ENCODE data around the gene CES4A.
"Not testable (repeated sequence)": the region's sequence is repeated elsewhere in the genome, so short reads cannot be mapped to it uniquely, and the experiment has no call there.

CES4A gene

DNA sequence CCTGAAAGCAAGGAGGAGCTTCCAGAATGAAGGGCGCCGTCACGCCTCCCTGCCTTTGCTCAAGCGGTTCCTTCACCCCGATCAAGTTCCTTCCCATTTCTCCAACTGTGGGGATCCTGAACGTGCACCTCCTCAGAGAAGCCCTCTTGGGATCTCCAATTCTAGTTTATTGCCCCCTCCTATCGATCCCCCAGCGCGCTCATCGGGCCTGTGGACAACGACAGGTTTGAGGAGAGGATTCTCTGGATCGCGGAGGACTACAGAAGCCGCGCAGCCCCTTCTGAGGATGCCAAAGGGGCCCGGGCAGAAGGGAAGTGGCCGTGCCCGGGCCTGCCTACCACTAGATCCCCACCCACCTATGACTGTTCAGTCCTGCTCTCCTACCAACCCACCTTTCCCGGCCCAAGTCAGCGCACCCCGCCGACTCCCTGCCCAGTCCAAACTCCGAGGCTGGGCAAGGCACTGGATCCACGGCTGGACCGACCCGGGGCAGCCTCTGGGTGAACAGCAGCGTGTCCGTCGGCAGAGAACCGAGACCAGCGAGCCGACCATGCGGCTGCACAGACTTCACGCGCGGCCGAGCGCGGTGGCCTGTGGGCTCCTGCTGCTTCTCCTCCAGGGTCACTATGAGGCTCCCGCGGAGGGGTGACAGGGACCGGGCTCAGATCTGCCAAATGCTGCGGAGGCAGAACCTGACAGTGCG is 40.1 kb upstream of the CES4A start:
- FAIRE-seq (peak; percentile 24), DNase-seq (ENCODE audit: insufficient read length) (peak; percentile 14)
- TF ChIP-seq TAF1 (IDR thresholded peaks at IDR 0.05; ENCODE audit: borderline replicate concordance, low read depth, low read length): no peak
- no peak for TF ChIP-seq POLR2A (IDR thresholded peaks at IDR 0.05; ENCODE audit: low read depth, low read length)
- TF ChIP-seq POLR2AphosphoS5 (IDR thresholded peaks at IDR 0.05; ENCODE audit: low read depth, low read length): no peak

DNA sequence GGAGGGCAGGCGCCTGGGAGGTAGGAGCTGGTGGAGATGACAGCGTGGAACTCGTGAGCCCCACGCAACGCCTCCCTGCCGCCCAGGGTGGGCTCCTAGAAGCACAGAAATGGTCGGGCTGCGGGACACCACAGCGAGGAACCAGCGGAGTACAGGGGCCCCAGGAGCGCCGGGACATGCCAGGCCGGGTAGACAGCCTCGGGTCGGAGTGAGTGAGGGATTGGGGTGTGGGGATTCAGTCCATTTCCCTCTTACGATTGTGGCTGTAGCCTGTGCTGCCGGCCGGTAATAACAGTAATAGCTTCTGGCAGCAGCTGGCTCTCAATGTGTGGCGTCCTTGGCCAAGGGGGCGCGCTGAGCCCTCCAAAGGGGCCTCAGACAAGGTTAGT is 39.6 kb upstream of the CES4A start:
- FAIRE-seq (no peak), DNase-seq (ENCODE audit: insufficient read length) (no peak)

DNA sequence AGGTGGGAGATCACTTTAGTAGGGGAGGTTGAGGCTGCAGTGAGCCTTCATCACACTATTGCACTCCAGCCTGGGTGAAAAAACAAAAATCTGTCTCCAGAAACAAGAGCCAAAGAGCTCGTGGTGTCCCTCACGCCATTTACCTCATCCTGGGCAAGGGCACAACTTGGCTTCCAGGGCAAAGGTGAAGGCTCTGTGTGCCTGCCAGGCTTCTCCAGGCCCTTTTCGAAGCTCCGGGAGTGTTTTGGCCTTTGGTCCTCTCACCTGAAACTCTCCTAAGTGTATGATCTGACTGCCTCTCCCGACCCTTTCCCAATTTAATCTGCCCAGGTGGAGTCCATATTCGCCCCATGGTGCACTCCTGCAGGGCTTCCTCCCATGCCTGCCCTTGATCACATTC is 38.9 kb upstream of the CES4A start:
- FAIRE-seq (no peak), DNase-seq (ENCODE audit: insufficient read length) (no peak)
- TF ChIP-seq POLR2AphosphoS5 (IDR thresholded peaks at IDR 0.05; ENCODE audit: low read depth, low read length): no peak

More for the DNA sequence above, 39.6 kb upstream of the CES4A start:
- TF ChIP-seq TAF1 (IDR thresholded peaks at IDR 0.05; ENCODE audit: borderline replicate concordance, low read depth, low read length) (no peak), POLR2AphosphoS5 (IDR thresholded peaks at IDR 0.05; ENCODE audit: low read depth, low read length) (no peak), POLR2A (IDR thresholded peaks at IDR 0.05; ENCODE audit: low read depth, low read length) (no peak)

- DNase-seq (ENCODE audit: insufficient read length) (no peak), FAIRE-seq (peak; percentile 53)
- TF ChIP-seq TAF1 (IDR thresholded peaks at IDR 0.05; ENCODE audit: borderline replicate concordance, low read depth, low read length): no peak
- TF ChIP-seq POLR2AphosphoS5 (IDR thresholded peaks at IDR 0.05; ENCODE audit: low read depth, low read length): no peak
- no peak for TF ChIP-seq POLR2A (IDR thresholded peaks at IDR 0.05; ENCODE audit: low read depth, low read length)
Observed at GRCh38 chr16:66950437-66950836, 38.0 kb upstream of the CES4A start.

DNA sequence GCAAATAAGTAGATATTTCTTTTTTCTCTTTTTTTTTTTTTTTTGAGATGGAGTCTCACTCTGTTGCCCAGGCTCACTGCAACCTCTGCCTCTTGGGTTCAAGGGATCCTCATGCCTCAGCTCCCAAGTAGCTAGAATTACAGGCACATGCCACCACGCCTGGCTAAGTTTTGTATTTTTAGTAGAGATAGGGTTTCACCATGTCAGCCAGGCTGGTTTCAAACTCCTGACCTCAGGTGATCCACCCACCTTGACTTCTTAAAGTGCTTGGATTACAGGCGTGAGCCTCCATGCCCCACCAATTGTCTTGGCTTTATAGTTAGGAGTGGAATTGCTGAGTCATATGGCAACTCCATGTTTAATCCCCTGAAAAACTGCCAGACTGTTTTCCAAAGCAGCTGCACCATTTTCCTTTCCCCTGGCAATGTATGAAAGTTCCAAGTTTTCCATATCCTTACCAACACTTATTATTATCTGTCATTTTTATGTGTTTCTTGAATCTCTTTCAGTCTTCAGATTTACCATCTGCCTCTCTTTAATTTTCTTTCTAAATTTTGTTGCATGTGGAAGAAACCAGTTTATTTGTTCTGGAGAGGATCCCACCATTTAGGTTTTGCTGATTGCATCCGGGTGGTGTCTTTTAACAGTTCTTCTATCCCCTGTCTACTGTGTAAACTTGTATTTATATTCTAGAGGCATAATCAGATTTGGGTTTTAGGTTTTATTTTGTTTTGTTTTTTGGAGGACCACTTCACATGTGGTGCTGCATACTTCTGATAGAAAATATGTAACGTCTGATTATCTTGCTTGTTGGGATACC is 37.2 kb upstream of the CES4A start:
- no peak for DNase-seq (ENCODE audit: insufficient read length)
- TF ChIP-seq POLR2A (IDR thresholded peaks at IDR 0.05; ENCODE audit: low read depth, low read length) (no peak), POLR2AphosphoS5 (IDR thresholded peaks at IDR 0.05; ENCODE audit: low read depth, low read length) (no peak), TAF1 (IDR thresholded peaks at IDR 0.05; ENCODE audit: borderline replicate concordance, low read depth, low read length) (no peak)
- FAIRE-seq: no peak

- TF ChIP-seq POLR2AphosphoS5 (IDR thresholded peaks at IDR 0.05; ENCODE audit: low read depth, low read length) (no peak), POLR2A (IDR thresholded peaks at IDR 0.05; ENCODE audit: low read depth, low read length) (no peak), TAF1 (IDR thresholded peaks at IDR 0.05; ENCODE audit: borderline replicate concordance, low read depth, low read length) (no peak)
- DNase-seq (ENCODE audit: insufficient read length): no peak
- FAIRE-seq: no peak
Observed at GRCh38 chr16:66952430-66953110, 35.8 kb upstream of the CES4A start.

- no peak for TF ChIP-seq POLR2A (IDR thresholded peaks at IDR 0.05; ENCODE audit: low read depth, low read length)
- TF ChIP-seq TAF1 (IDR thresholded peaks at IDR 0.05; ENCODE audit: borderline replicate concordance, low read depth, low read length): no peak
- TF ChIP-seq POLR2AphosphoS5 (IDR thresholded peaks at IDR 0.05; ENCODE audit: low read depth, low read length): no peak
- FAIRE-seq (no peak), DNase-seq (ENCODE audit: insufficient read length) (no peak)
Observed at GRCh38 chr16:66953462-66954096, 34.8 kb upstream of the CES4A start.

DNA sequence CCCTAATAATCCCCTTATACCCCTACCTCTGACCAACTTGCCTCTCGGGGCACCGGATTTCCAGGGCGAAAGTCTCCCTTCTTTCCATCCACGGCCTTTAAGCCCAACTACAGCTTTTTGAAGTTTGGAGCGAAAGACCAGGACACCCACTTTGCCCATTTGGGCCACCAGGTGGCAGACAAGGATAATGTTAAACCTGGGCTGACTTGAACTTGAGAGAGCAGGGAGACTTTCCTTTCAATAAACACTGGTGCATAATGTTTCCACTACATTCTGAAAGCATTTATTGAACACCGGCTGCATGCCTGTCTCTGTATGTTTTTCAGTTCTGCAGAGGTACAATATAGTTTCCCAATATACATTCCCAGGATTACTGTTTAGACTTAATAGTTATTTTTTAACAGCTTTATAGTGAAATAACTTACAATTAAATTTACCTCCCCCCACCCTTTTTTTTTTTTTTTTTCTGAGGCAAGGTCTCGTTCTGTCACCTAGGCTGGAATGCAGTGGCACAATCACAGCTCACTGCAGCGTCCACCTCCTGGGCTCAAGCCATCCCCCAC is 34.2 kb upstream of the CES4A start:
- no peak for TF ChIP-seq POLR2A (IDR thresholded peaks at IDR 0.05; ENCODE audit: low read depth, low read length)
- no peak for TF ChIP-seq TAF1 (IDR thresholded peaks at IDR 0.05; ENCODE audit: borderline replicate concordance, low read depth, low read length)
- no peak for TF ChIP-seq POLR2AphosphoS5 (IDR thresholded peaks at IDR 0.05; ENCODE audit: low read depth, low read length)
- DNase-seq (ENCODE audit: insufficient read length) (no peak), FAIRE-seq (peak; percentile 86)

- DNase-seq (ENCODE audit: insufficient read length); FAIRE-seq: not testable (repeated sequence)
Observed at GRCh38 chr16:66955363-66956153, 32.8 kb upstream of the CES4A start.

DNA sequence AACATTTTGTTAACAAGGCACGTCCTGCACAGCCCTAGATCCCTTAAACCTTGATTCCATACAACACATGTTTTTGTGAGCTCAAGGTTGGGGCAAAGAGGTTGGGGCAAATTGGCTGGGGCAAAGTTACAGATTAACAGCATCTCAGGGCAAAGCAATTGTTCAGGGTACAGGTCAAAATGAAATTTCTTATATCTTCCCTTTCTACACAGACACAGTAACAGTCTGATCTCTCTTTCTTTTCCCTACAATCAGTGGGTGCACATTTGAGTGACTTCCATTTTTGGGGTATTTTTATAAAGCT is 32.3 kb upstream of the CES4A start:
- not testable (repeated sequence) for DNase-seq (ENCODE audit: insufficient read length); FAIRE-seq

Measured in GM12892 (cell line).